ENCODE results near the gene SMYD3. TPM values are rescaled to one million over a fixed set of nuclear protein-coding genes. Genes with fewer than 3 reads are reported as not detected.

The SMYD3 gene
- total and polyA plus RNA-seq, 4 donors = 10.5 to 40.1 (median 32.5) TPM

- H3K27ac ChIP-seq (ENCODE audit: low read depth in 1 of 2, low read length in 1 of 2) = no peak overlapping the region
- H3K9ac ChIP-seq (ENCODE audit: insufficient read depth in 1 of 2, low read length in 2 of 2) = no peak overlapping the region
- no peak for ATAC-seq (ENCODE audit: insufficient read depth, low FRiP score)
- TF ChIP-seq, protein P1, sequence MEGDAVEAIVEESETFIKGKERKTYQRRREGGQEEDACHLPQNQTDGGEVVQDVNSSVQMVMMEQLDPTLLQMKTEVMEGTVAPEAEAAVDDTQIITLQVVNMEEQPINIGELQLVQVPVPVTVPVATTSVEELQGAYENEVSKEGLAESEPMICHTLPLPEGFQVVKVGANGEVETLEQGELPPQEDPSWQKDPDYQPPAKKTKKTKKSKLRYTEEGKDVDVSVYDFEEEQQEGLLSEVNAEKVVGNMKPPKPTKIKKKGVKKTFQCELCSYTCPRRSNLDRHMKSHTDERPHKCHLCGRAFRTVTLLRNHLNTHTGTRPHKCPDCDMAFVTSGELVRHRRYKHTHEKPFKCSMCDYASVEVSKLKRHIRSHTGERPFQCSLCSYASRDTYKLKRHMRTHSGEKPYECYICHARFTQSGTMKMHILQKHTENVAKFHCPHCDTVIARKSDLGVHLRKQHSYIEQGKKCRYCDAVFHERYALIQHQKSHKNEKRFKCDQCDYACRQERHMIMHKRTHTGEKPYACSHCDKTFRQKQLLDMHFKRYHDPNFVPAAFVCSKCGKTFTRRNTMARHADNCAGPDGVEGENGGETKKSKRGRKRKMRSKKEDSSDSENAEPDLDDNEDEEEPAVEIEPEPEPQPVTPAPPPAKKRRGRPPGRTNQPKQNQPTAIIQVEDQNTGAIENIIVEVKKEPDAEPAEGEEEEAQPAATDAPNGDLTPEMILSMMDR (IDR thresholded peaks at IDR 0.05; ENCODE audit: control extremely low read depth, extremely low read depth) = no peak
- no peaks in the 10 kb centered on the region for H3K27me3 ChIP-seq (ENCODE audit: control insufficient read depth in 3 of 3, insufficient read depth in 3 of 3, low read length in 2 of 3)
- peaks cover 0 to 6% (median 0%) of the 10 kb centered on the region in 5 donors for H3K4me1 ChIP-seq (ENCODE audit: control insufficient read depth in 5 of 5, insufficient read depth in 5 of 5, low read length in 5 of 5)
- no peak overlapping the region for H3K4me3 ChIP-seq
- H3K36me3 ChIP-seq (ENCODE audit: control insufficient read depth in 4 of 4, insufficient read depth in 4 of 4, low read length in 4 of 4) = no peaks in the 10 kb centered on the region
- no peaks in the 10 kb centered on the region for H3K9me3 ChIP-seq (ENCODE audit: control insufficient read depth in 4 of 4, insufficient read depth in 3 of 4, low read length in 3 of 4)
- WGBS, 2 donors = 40 to 57% methylated on average over 2 of the region's 2 CpGs
- no peak for DNase-seq
These were observed 288.4 kb downstream of the SMYD3 start for GRCh38 chr1:246218686-246219085.

GRCh38 chr1:246216906-246217305 is 290.2 kb downstream of the SMYD3 start:
- no peaks in the 10 kb centered on the region for H3K9me3 ChIP-seq (ENCODE audit: control insufficient read depth in 4 of 4, insufficient read depth in 3 of 4, low read length in 3 of 4)
- TF ChIP-seq, protein P1 (IDR thresholded peaks at IDR 0.05; ENCODE audit: control extremely low read depth, extremely low read depth) = no peak
- no peaks in the 10 kb centered on the region for H3K36me3 ChIP-seq (ENCODE audit: control insufficient read depth in 4 of 4, insufficient read depth in 4 of 4, low read length in 4 of 4)
- DNase-seq = no peak
- no peaks in the 10 kb centered on the region for H3K27me3 ChIP-seq (ENCODE audit: control insufficient read depth in 3 of 3, insufficient read depth in 3 of 3, low read length in 2 of 3)
- peaks cover 0 to 6% (median 0%) of the 10 kb centered on the region in 5 donors for H3K4me1 ChIP-seq (ENCODE audit: control insufficient read depth in 5 of 5, insufficient read depth in 5 of 5, low read length in 5 of 5)
- no peak overlapping the region for H3K27ac ChIP-seq (ENCODE audit: low read depth in 1 of 2, low read length in 1 of 2)
- ATAC-seq (ENCODE audit: insufficient read depth, low FRiP score) = no peak
- no peak overlapping the region for H3K4me3 ChIP-seq
- H3K9ac ChIP-seq (ENCODE audit: insufficient read depth in 1 of 2, low read length in 2 of 2) = no peak overlapping the region

DNA sequence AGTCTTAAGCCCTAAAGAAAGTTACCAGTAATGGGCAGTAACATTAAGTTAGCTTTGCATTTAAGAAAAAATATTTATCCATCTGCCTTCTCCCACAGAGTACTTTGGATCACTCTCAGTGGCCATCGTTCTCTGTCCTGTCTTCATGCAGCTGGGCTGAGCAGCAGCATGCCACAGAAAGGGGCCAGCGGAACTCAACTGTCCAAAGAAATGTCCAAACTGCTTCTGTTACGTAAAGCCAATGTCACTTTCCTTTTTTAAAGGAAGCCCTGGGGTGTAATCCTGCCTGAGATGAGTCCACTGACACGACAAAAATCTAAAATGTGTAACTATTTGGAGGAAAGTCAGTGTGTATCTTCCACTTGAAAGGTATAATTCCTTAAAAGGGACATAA is 291.6 kb downstream of the SMYD3 start:
- H3K36me3 ChIP-seq (ENCODE audit: control insufficient read depth in 4 of 4, insufficient read depth in 4 of 4, low read length in 4 of 4) = no peaks in the 10 kb centered on the region
- no peaks in the 10 kb centered on the region for H3K9me3 ChIP-seq (ENCODE audit: control insufficient read depth in 4 of 4, insufficient read depth in 3 of 4, low read length in 3 of 4)
- DNase-seq = peak in 1 of 3 donors; percentile 36
- H3K27ac ChIP-seq (ENCODE audit: low read depth in 1 of 2, low read length in 1 of 2) = peak overlapping the region in 1 of 2 donors; percentile 28
- ATAC-seq (ENCODE audit: insufficient read depth, low FRiP score) = no peak
- 41 to 72% methylated on average over 4 of the region's 4 CpGs for WGBS, 2 donors
- TF ChIP-seq, protein P1 (IDR thresholded peaks at IDR 0.05; ENCODE audit: control extremely low read depth, extremely low read depth) = no peak
- H3K9ac ChIP-seq (ENCODE audit: insufficient read depth in 1 of 2, low read length in 2 of 2) = no peak overlapping the region
- peaks cover 0 to 6% (median 0%) of the 10 kb centered on the region in 5 donors for H3K4me1 ChIP-seq (ENCODE audit: control insufficient read depth in 5 of 5, insufficient read depth in 5 of 5, low read length in 5 of 5)
- no peak overlapping the region for H3K4me3 ChIP-seq
- no peaks in the 10 kb centered on the region for H3K27me3 ChIP-seq (ENCODE audit: control insufficient read depth in 3 of 3, insufficient read depth in 3 of 3, low read length in 2 of 3)
